Islet precursor cell (in vitro differentiated cells): Measurements from ENCODE around the gene KRTAP5-11.
"Not testable (repeated sequence)": the region's sequence is repeated elsewhere in the genome, so short reads cannot be mapped to it uniquely, and the experiment has no call there.

Experiments used
- DNase-seq: peaks from one replicate; pipeline ENCODE4 v3.0.0-alpha.2; 2018

Gene KRTAP5-11

DNA sequence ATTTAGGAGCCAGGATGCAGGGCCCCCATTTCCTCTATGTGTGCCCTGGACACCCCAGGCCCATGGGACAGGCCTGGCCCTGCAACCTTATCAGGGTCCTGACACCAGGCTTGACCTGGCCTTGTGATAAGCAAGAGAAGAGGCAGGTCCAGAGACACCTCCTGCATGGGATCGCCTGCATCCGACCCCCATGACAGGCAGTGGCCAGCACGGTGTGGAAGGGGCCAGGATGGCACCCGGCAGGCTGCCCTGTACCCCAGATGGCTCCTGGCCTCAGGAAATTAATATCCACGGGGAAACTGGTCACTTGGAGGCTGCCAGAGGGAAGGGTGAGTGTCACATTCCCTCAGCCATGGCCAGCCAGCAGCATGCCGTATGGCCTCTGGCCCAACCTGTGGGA is 27.7 kb downstream of the KRTAP5-11 start:
- no peak for DNase-seq

DNA sequence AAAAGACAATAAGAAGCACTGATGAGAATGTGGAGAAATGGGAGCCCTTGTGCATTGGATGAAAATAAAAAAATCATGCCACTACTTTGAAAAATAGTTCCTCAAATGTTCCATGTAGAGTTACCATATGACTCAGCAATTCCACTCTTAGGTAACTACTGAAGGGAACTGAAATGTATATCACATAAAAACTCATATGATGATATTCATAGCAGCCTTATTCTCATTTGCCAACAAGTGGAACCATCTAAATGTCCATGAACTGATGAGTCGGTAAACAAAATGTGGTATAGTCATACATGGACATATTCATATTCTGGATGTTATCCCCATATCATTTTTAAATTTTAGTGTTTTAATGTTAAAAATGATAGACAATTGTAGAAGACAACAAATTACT is 31.0 kb downstream of the KRTAP5-11 start:
- DNase-seq = no peak

DNA sequence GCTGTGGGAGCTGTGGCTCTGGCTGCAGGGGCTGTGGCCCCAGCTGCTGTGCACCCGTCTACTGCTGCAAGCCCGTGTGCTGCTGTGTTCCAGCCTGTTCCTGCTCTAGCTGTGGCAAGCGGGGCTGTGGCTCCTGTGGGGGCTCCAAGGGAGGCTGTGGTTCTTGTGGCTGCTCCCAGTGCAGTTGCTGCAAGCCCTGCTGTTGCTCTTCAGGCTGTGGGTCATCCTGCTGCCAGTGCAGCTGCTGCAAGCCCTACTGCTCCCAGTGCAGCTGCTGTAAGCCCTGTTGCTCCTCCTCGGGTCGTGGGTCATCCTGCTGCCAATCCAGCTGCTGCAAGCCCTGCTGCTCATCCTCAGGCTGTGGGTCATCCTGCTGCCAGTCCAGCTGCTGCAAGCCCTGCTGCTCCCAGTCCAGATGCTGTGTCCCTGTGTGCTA is 33.9 kb downstream of the KRTAP5-11 start:
- peak; percentile 41 for DNase-seq

DNA sequence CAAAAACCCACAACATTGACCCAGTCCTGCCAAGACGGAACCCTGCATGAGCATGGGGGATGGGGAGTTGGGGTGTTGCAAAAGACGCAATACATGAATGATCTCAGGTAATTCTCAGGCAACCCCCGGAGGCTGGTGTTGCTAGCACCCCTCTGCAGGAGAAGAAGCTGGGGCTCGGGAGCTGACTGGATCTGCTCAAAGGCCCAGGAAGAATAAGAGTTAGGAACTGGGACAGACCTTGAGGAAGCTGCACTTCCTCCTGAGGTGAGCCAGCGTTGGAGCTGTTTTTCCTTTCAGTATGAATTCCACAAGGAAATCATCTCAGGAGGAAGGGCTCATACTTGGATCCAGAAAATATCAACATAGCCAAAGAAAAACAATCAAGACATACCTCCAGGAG is 34.6 kb downstream of the KRTAP5-11 start, which contains the start of gene KRTAP5-9:
Gene KRTAP5-9 (plus strand): TSS at position 301 of the 400 bp plus-strand sequence. CDS start 238 bp downstream, outside the sequence.
- DNase-seq = peak; percentile 34

DNA sequence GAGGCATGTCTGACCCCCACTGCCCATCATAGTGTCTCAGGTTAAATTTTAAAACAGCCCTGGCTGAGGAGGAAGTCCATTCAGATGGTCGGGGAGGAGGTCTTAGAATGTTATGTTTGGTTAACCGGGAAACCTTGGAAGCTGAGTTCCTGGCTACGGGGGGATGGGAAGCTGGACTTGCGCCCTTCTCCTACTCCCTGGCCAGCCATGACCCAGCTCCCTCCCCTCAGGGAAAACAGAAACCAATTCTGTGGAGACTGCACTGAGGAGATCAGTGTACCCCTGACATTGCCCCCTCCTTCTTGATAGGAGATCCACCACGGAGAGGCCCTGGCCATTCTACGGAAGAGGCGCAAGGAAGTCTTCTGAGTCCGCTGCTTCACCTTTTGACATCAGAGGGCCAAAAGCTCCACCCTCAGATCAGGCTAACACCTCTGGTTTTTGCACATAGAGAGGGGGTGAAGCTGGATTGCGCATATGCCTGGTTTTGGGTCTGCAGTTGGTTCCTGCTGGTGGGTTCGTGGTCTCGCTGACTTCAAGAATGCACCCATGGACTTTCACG is 37.2 kb downstream of the KRTAP5-11 start:
- DNase-seq = peak; percentile 16

DNA sequence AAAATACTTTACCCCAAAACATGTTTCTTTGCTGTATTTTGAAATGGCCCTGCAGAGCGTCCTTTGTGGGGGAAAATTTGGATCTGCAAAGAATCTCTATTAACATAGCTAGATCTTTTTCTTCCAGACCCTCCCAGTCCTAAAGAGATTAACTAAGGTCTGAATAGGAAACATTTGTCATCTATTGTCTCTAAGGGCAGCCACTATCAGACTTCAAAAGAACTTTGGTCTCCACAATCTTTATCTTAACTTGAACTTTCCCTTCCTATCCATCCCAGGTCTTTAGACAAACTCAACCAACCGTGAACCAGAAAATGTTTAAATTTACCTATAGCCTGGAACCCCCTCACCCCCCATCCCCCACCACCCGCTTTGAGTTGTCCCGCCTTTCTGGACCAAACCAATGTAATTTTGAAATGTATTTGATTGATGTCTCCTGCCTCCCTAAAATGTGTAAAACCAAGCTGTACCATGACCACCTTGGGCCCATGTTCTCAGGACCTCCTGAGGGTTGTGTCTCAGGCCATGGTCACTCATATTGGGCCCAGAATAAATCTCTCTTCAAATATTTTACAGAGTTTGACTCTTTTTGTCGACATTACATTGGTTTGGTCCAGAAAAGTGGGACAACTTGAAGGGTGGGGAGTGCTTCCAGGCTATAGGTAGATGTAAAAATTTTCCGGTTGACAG is 38.0 kb downstream of the KRTAP5-11 start:
- DNase-seq = peak; percentile 11

DNA sequence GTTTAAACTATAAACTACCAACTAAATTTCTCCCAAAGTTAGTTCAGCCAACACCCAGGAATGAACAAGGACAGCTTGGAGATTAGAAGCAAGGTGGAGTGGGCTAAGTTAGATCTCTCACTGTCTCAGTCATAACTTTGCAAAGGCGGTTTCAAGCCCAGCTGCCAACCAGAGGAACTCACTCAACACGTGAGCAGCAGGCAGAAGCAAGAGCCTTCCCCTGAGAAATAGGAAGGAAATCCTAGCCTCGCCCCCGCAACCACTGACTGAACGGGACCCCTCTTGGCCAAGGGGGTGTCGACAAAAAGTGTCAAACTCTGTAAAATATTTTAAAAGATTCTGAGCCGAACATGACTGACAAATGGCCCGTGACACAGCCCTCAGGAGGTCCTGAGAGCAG is 38.8 kb downstream of the KRTAP5-11 start:
- DNase-seq = peak; percentile 26

DNA sequence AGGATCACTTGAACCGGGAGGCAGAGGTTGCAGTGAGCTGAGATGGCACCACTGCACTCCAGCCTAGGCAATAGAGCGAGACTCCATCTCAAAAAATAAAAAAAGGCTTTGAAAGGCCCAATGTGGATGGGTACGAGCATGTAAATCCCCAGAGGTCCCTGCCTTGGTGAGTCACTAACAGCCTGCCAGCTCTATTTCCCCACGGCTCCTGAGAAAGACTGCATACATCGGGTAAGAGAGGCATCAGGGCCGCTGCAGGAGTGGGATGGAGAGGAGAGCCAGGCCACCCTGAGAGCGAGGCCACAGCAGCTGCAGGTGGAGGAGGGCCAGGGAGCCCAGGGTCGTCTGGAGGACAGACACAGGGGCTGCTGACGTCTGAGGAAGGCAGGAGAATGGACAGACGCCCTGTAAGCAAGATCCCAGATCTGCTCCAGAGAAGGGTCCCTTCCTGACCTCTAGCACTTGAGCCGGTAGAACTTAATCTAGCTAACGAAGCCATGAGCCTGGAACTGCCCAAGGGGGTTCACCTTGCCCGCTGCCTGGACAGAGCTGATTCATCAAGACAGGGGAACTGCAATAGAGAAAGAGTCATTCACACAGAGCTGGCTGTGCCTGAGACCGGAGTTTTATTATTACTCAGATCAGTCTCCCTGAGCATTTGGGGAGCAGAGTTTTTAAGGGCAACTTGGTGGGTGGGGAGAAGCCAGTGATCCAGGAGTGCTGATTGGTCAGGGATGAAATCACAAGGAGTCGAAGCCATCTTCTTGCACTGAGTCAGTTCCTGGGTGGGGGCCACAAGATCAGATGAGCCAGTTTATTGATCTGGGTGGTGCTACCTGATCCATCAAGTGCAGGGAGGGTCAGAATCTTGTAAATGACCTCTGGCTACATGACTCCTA is 39.5 kb downstream of the KRTAP5-11 start:
- DNase-seq = peak; percentile 47

DNA sequence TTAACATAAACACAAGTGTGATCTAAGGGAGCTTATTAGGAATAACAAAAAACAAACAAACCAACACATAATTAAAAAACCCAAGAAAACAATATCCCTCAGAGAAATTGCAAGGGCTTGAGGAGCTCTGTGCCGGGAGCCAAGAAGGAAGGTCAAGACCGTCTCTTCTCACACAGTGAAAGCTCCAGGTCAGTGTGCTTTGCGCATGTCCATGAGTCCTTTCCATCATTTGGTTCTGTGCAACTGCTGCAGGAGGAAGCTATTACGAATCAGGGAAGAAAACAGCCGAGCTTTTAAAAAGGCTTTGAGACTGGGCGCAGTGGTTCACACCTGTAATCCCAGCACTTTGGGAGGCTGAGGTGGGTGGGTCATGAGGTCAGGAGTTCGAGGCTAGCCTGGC is 40.3 kb downstream of the KRTAP5-11 start:
- DNase-seq = no peak

DNA sequence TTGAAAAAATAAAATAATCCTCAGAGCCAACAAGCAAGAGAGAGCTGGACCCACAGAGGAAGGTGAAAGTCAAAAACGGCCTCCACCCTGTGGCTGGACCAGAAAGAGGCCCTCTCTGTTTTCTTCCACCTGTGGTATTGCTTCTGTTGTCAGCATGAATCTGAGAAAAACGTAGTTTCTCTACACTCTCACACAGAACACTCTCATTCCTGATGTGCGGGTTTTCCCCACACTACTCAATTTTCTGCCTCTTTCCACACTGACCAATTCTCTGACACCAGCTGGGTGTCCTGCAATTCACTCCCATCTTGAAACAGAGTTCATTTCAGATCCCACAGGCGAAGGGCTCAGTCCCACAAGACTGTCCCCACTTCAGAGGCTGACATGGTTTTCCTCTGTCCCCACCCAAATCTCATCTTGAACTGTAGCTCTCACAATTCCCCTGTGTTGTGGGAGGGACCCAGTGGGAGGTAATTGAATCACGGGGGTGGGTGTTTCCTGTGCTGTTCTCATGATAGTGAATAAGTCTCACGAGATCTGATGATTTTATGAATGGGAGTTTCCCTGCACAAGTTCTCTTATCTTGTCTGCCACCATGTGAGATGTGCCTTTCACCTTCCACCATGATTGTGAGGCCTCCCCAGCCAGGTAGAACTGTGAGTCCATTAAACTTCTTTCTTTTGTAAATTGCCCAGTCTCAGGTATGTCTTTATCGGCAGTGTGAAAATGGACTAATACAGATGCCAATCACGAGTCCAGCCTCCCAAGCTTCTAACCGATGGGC is 42.0 kb downstream of the KRTAP5-11 start:
- DNase-seq = peak; percentile 6

DNA sequence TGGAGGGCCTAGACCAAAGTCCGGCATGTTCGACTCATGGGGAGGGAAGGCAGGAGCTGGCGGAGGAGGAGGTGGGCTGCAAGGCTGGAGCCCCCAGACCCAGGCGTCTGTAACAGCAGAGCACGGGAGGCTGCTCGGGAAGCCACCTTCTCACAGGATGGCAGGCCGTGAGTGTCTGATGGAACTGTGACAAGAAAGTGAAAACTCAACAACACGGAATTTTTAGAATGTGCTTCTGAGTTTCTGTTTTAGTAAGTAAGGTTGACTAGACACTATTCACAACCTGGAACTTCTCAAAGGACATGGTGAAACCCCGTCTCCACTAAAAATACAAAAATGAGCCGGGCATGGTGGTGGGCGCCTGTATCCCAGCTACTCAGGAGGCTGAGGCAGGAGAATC is 42.7 kb downstream of the KRTAP5-11 start:
- peak; percentile 16 for DNase-seq

DNA sequence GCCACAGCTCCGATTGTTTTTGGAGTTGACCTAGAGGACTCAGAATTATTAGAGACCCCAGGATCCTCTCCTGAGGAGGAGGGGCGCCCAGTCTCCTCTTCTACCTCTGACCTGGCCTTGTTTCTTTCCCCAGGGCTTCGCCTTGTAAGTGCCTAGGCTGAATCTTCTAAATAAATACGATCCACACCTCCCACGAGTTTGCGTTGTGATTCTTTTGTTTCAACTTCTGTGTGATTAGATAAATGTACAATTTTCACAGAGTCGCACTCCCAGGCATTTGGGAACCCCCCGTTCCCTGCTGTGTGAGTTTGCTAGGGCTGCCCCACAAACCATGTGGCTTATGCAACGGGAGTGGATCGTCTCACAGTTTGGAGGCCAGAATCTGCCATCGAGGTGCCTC is 43.7 kb downstream of the KRTAP5-11 start:
- DNase-seq = peak; percentile 32

DNA sequence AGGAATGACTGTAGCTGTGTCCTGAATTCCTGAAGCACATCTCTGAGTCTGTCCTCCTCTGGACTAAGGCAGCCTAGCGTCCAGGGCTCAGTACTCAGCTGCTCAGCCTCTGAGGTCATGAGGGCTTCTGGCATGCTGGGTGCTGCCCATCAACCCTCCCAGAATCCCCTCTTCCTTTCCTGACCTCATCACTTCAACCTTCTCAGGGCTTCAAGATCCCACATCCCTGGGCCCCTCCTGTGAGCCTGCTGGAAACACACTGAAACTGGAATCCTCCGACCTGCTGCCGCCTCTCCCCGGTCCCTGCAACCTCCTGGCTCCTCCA is 44.0 kb downstream of the KRTAP5-11 start:
- peak; percentile 78 for DNase-seq

DNA sequence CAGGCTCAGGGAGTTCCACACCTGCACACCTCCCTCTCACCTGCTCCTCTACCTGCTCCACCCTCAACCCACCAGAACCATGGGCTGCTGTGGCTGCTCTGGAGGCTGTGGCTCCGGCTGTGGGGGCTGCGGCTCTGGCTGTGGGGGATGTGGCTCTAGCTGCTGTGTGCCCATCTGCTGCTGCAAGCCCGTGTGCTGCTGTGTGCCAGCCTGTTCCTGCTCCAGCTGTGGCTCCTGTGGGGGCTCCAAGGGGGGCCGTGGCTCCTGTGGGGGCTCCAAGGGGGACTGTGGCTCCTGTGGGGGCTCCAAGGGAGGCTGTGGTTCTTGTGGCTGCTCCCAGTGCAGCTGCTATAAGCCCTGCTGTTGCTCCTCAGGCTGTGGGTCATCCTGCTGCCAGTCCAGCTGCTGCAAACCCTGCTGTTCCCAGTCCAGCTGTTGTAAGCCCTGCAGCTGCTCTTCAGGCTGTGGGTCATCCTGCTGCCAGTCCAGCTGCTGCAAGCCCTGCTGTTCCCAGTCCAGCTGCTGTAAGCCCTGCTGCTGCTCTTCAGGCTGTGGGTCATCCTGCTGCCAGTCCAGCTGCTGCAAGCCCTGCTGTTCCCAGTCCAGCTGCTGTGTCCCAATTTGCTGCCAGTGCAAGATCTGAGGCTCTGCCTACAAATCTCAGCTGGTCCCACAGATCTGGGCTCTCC is 44.6 kb downstream of the KRTAP5-11 start, which contains the start of gene KRTAP5-8:
Gene KRTAP5-8 (plus strand): TSS at position 49 of the 689 bp plus-strand sequence. CDS start 31 bp downstream, at position 80.
- DNase-seq = peak; percentile 22

DNA sequence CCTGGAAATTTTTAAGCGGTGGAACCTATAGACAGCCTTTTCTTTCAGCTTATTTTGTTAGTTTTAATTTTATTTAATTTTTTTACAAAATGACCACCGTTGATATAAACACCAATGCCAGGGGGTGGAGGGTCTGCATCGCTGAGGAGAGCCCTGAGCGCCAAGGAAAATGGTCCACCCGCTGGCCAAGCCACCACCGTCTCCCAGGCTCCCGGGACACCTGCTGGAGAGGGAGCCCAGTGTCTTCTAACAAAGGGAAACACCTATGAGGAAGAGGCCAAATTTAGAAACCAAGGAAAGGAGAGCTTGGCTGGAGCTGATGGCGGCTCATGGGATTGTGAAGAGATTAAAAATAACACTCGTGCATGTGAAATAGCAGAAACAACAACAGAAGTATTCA is 45.1 kb downstream of the KRTAP5-11 start:
- DNase-seq = peak; percentile 34

DNA sequence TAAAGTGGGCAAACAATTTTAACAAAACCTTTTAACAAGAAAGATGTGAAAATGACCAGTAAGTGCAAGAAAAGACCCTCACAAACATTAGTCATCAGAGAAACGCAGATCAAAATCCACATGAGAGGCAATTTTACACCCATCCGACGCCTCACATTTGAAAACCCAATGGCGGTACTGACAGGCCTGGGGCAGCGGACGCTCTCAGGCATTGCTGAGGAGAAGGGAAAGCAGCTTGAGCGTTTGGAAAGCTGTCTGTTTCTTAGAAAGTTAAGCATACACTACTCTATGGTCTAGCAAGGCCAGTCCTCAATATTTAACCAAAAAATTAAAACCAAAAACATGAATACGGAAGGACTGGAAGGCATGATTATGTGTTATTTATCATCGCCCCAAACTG is 46.9 kb downstream of the KRTAP5-11 start:
- peak; percentile 9 for DNase-seq

DNA sequence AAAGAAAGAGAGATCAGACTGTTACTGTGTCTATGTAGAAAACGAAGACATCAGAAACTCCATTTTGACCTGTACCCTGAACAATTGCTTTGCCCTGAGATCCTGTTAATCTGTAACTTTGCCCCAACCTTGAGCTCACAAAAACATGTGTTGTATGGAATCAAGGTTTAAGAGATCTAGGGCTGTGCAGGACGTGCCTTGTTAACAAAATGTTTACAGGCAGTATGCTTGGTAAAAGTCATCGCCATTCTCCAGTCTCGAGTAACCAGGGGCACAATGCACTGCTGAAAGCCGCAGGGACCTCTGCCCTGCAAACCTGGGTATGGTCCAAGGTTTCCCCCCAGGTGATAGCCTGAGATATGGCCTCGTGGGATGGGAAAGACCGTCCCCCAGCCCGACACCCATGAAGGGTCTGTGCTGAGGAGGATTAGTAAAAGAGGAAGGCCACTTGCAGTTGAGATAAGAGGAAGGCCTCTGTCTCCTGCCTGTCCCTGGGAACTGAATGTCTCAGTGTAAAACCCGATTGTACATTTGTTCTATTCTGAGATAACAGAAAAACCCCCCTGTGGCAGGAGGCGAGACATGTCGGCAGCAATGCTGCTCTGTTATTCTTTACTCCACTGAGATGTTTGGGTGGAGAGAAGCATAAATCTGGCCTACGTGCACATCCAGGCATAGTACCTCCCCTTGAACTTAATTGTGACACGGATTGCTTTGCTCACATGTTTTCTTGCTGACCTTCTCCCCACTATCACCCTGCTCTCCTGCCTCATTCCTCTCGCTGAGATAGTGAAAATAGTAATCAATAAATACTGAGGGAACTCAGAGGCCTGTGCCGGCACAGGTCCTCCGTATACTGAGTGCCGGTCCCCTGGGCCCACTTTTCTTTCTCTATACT is 47.7 kb downstream of the KRTAP5-11 start:
- not testable (repeated sequence) for DNase-seq

DNA sequence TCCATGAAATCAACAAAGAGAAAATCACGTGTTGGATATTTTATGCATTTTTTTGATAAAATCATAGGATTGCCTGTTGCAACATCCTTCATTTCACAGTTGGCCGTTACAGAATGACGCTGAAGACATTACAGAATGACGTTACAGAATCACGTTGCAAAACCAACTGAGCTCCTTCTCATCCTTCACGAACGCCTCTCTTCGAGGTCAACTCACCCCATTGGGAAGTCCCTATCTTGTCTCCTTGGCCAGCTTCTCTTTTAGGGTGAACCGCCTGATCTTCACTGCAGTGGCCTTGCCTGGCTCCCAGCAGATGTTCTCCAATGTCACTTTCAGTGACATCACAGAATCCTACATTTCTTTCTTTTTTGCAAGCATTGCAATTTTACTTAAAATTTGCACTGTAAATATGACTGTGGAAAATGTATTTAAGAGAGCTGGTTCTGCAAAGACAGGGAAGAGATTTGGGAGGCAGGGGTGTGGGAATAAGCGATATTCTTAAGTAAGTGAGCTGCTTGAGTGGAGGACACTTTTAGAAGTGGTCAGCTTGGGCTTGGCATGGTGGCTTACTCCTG is 50.6 kb downstream of the KRTAP5-11 start:
- DNase-seq = peak; percentile 6
